ENCODE results near the gene TMEM123.

TMEM123 gene

DNA sequence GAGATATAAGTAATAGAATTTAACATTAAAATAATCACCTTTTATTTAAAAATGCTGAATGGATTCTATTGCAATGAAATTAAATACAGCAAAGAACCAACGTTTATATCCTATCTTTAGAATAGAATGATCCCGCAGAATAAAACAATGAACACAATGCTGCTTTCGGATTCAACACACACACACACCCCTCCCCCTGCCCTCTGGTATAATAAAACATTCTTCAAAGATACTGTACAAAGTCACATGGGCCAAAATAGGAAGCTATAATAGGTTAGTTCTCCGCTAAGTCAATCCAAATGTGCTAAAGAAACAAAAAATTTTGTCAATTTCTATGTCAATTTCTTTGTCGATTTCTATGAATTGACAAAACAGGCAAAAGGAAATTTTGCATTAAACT, 47.1 kb downstream of the TMEM123 start:
- Histone ChIP-seq H3K9ac (ENCODE audit: low read length in 5 of 5) (no peak overlapping the region), H3K9me3 (ENCODE audit: control insufficient read depth in 5 of 5, low read length in 5 of 5) (no peaks in the 10 kb centered on the region), H3K36me3 (ENCODE audit: control insufficient read depth in 5 of 5, insufficient read depth in 5 of 5, low read length in 5 of 5) (peaks cover 15 to 31% (median 22%) of the 10 kb centered on the region in 5 donors), H3K27ac (ENCODE audit: low read depth, low read length) (no peak overlapping the region), H3K27me3 (ENCODE audit: control insufficient read depth in 5 of 5, insufficient read depth in 4 of 5, low read length in 5 of 5) (no peaks in the 10 kb centered on the region), H3K4me3 (ENCODE audit: low read depth in 1 of 5, low read length in 5 of 5) (no peak overlapping the region), H3K4me1 (ENCODE audit: control insufficient read depth in 5 of 5, insufficient read depth in 5 of 5, low read length in 5 of 5) (no peaks in the 10 kb centered on the region)

DNA sequence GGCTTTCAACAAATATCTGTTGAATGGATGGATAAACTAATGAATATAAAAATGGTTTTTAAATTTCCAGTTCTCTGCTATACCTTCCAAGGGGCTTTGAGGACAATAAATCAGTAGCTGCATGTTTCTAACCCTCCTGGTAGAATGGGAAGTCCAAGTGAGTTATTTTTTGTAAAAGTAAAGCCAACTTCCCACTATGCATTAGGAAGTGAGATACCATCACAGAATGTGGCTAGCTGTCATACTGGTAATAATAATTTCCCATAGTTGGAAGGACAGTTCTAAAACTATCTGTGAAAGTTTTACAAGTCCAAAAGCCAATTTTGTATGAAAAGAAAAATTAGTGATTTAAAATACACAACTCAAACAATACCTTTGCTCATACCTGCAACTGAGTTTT, 50.0 kb downstream of the TMEM123 start:
- peaks cover 25 to 47% (median 35%) of the 10 kb centered on the region in 5 donors for H3K36me3 ChIP-seq (ENCODE audit: control insufficient read depth in 5 of 5, insufficient read depth in 5 of 5, low read length in 5 of 5)
- no peak overlapping the region for H3K4me3 ChIP-seq (ENCODE audit: low read depth in 1 of 5, low read length in 5 of 5)
- H3K27ac ChIP-seq (ENCODE audit: low read depth, low read length) = no peak overlapping the region
- H3K9ac ChIP-seq (ENCODE audit: low read length in 5 of 5) = no peak overlapping the region
- no peaks in the 10 kb centered on the region for H3K4me1 ChIP-seq (ENCODE audit: control insufficient read depth in 5 of 5, insufficient read depth in 5 of 5, low read length in 5 of 5)
- H3K9me3 ChIP-seq (ENCODE audit: control insufficient read depth in 5 of 5, low read length in 5 of 5) = no peaks in the 10 kb centered on the region
- H3K27me3 ChIP-seq (ENCODE audit: control insufficient read depth in 5 of 5, insufficient read depth in 4 of 5, low read length in 5 of 5) = no peaks in the 10 kb centered on the region

DNA sequence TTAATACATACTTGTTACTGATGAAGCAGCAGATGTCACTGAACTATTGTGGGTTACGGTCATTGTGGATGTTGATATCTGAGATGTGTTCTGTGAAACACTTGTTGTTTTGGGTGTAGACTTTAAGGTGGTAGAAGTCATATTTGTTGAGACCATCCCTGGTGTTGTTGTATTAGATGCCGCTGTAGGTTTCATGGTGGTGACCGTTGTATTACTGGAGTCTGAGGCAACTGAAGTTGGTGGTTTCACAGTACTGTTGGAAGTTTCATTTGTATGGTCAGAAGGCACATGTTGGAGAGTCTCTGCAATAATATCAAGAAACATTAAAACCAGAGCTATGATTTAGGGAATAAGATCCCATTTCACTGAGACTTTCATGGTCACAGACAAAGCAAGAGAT, 50.7 kb downstream of the TMEM123 start:
- Histone ChIP-seq H3K9ac (ENCODE audit: low read length in 5 of 5) (no peak overlapping the region), H3K27ac (ENCODE audit: low read depth, low read length) (no peak overlapping the region), H3K27me3 (ENCODE audit: control insufficient read depth in 5 of 5, insufficient read depth in 4 of 5, low read length in 5 of 5) (no peaks in the 10 kb centered on the region), H3K36me3 (ENCODE audit: control insufficient read depth in 5 of 5, insufficient read depth in 5 of 5, low read length in 5 of 5) (peaks cover 25 to 50% (median 35%) of the 10 kb centered on the region in 5 donors), H3K9me3 (ENCODE audit: control insufficient read depth in 5 of 5, low read length in 5 of 5) (no peaks in the 10 kb centered on the region), H3K4me3 (ENCODE audit: low read depth in 1 of 5, low read length in 5 of 5) (no peak overlapping the region), H3K4me1 (ENCODE audit: control insufficient read depth in 5 of 5, insufficient read depth in 5 of 5, low read length in 5 of 5) (no peaks in the 10 kb centered on the region)

- Histone ChIP-seq H3K9ac (ENCODE audit: low read length in 5 of 5) (no peak overlapping the region), H3K36me3 (ENCODE audit: control insufficient read depth in 5 of 5, insufficient read depth in 5 of 5, low read length in 5 of 5) (peaks cover 22 to 53% (median 32%) of the 10 kb centered on the region in 5 donors), H3K9me3 (ENCODE audit: control insufficient read depth in 5 of 5, low read length in 5 of 5) (no peaks in the 10 kb centered on the region), H3K27me3 (ENCODE audit: control insufficient read depth in 5 of 5, insufficient read depth in 4 of 5, low read length in 5 of 5) (no peaks in the 10 kb centered on the region), H3K27ac (ENCODE audit: low read depth, low read length) (no peak overlapping the region), H3K4me1 (ENCODE audit: control insufficient read depth in 5 of 5, insufficient read depth in 5 of 5, low read length in 5 of 5) (no peaks in the 10 kb centered on the region), H3K4me3 (ENCODE audit: low read depth in 1 of 5, low read length in 5 of 5) (no peak overlapping the region)
These were observed 52.0 kb downstream of the TMEM123 start for GRCh38 chr11:102400603-102401002.

GRCh38 chr11:102399189-102399588, 53.4 kb downstream of the TMEM123 start:
- Histone ChIP-seq H3K27ac (ENCODE audit: low read depth, low read length) (no peak overlapping the region), H3K9me3 (ENCODE audit: control insufficient read depth in 5 of 5, low read length in 5 of 5) (no peaks in the 10 kb centered on the region), H3K4me1 (ENCODE audit: control insufficient read depth in 5 of 5, insufficient read depth in 5 of 5, low read length in 5 of 5) (no peaks in the 10 kb centered on the region), H3K27me3 (ENCODE audit: control insufficient read depth in 5 of 5, insufficient read depth in 4 of 5, low read length in 5 of 5) (no peaks in the 10 kb centered on the region), H3K36me3 (ENCODE audit: control insufficient read depth in 5 of 5, insufficient read depth in 5 of 5, low read length in 5 of 5) (peaks cover 28 to 58% (median 33%) of the 10 kb centered on the region in 5 donors), H3K9ac (ENCODE audit: low read length in 5 of 5) (no peak overlapping the region), H3K4me3 (ENCODE audit: low read depth in 1 of 5, low read length in 5 of 5) (no peak overlapping the region)

DNA sequence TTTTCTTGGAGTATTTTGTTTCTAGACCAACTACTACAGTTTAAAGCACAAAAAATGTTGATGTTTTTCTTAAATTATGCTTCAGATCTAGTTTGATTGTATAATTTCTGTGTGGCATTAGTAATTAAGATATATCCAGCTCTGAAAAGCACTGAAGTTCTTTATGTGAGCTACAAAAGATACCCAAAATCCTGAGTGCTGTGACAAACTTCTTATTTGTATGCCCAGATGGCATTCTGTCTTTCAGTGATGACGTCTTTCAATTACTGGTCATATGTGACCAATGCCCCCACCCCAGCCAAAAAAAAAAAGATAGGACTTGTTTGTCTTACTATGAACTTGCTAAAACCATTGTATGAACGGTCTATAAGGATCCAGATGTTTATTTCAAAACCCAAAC, 54.3 kb downstream of the TMEM123 start:
- Histone ChIP-seq H3K9ac (ENCODE audit: low read length in 5 of 5) (no peak overlapping the region), H3K4me3 (ENCODE audit: low read depth in 1 of 5, low read length in 5 of 5) (no peak overlapping the region), H3K27me3 (ENCODE audit: control insufficient read depth in 5 of 5, insufficient read depth in 4 of 5, low read length in 5 of 5) (no peaks in the 10 kb centered on the region), H3K36me3 (ENCODE audit: control insufficient read depth in 5 of 5, insufficient read depth in 5 of 5, low read length in 5 of 5) (peaks cover 28 to 67% (median 38%) of the 10 kb centered on the region in 5 donors), H3K4me1 (ENCODE audit: control insufficient read depth in 5 of 5, insufficient read depth in 5 of 5, low read length in 5 of 5) (no peaks in the 10 kb centered on the region), H3K27ac (ENCODE audit: low read depth, low read length) (no peak overlapping the region), H3K9me3 (ENCODE audit: control insufficient read depth in 5 of 5, low read length in 5 of 5) (no peaks in the 10 kb centered on the region)

- H3K9me3 ChIP-seq (ENCODE audit: control insufficient read depth in 5 of 5, low read length in 5 of 5) = no peaks in the 10 kb centered on the region
- H3K9ac ChIP-seq (ENCODE audit: low read length in 5 of 5) = no peak overlapping the region
- no peaks in the 10 kb centered on the region for H3K27me3 ChIP-seq (ENCODE audit: control insufficient read depth in 5 of 5, insufficient read depth in 4 of 5, low read length in 5 of 5)
- no peak overlapping the region for H3K4me3 ChIP-seq (ENCODE audit: low read depth in 1 of 5, low read length in 5 of 5)
- no peaks in the 10 kb centered on the region for H3K4me1 ChIP-seq (ENCODE audit: control insufficient read depth in 5 of 5, insufficient read depth in 5 of 5, low read length in 5 of 5)
- no peak overlapping the region for H3K27ac ChIP-seq (ENCODE audit: low read depth, low read length)
- H3K36me3 ChIP-seq (ENCODE audit: control insufficient read depth in 5 of 5, insufficient read depth in 5 of 5, low read length in 5 of 5) = peaks cover 33 to 65% (median 45%) of the 10 kb centered on the region in 5 donors
These were observed 55.6 kb downstream of the TMEM123 start for GRCh38 chr11:102396708-102397563.

DNA sequence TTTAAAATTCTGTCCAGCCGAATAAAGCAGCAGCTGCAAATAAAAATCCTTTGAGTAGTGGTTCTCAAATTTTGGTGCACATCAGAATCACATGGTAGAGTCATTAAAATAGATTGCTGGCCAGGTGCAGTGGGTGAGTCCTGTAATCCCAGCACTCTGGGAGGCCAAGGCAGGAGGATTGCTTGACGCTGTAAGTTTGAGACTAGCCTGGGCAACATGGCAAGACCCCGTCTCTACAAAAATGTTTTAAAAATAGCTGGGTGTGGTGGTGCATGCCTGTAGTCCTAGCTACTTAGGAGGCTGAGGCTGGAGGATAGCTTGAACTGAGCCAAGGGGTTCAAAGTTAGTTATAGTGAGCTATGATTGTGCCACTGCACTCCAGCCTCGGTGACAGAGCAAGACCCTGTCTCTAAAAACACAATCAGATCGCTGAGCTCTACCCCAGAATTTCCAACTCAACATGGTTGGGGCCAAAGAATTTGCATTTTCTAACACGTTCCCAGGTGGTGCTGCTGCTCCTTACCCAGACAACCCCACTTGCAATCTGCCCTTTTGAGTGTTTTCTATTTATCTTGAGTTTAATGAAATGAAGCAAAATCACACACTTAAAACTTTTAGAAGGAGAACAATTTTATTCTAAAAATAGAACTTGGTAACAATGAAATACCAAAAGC, 56.7 kb downstream of the TMEM123 start:
- H3K27me3 ChIP-seq (ENCODE audit: control insufficient read depth in 5 of 5, insufficient read depth in 4 of 5, low read length in 5 of 5) = no peaks in the 10 kb centered on the region
- no peak overlapping the region for H3K27ac ChIP-seq (ENCODE audit: low read depth, low read length)
- H3K9me3 ChIP-seq (ENCODE audit: control insufficient read depth in 5 of 5, low read length in 5 of 5) = no peaks in the 10 kb centered on the region
- no peaks in the 10 kb centered on the region for H3K4me1 ChIP-seq (ENCODE audit: control insufficient read depth in 5 of 5, insufficient read depth in 5 of 5, low read length in 5 of 5)
- H3K36me3 ChIP-seq (ENCODE audit: control insufficient read depth in 5 of 5, insufficient read depth in 5 of 5, low read length in 5 of 5) = peaks cover 22 to 64% (median 52%) of the 10 kb centered on the region in 5 donors
- H3K9ac ChIP-seq (ENCODE audit: low read length in 5 of 5) = no peak overlapping the region
- H3K4me3 ChIP-seq (ENCODE audit: low read depth in 1 of 5, low read length in 5 of 5) = no peak overlapping the region

- Histone ChIP-seq H3K9me3 (ENCODE audit: control insufficient read depth in 5 of 5, low read length in 5 of 5) (no peaks in the 10 kb centered on the region), H3K36me3 (ENCODE audit: control insufficient read depth in 5 of 5, insufficient read depth in 5 of 5, low read length in 5 of 5) (peaks cover 11 to 59% (median 46%) of the 10 kb centered on the region in 5 donors), H3K9ac (ENCODE audit: low read length in 5 of 5) (no peak overlapping the region), H3K27ac (ENCODE audit: low read depth, low read length) (no peak overlapping the region), H3K4me3 (ENCODE audit: low read depth in 1 of 5, low read length in 5 of 5) (no peak overlapping the region), H3K4me1 (ENCODE audit: control insufficient read depth in 5 of 5, insufficient read depth in 5 of 5, low read length in 5 of 5) (no peaks in the 10 kb centered on the region), H3K27me3 (ENCODE audit: control insufficient read depth in 5 of 5, insufficient read depth in 4 of 5, low read length in 5 of 5) (no peaks in the 10 kb centered on the region)
These were observed 59.3 kb downstream of the TMEM123 start for GRCh38 chr11:102393272-102393730.

- Histone ChIP-seq H3K9me3 (ENCODE audit: control insufficient read depth in 5 of 5, low read length in 5 of 5) (no peaks in the 10 kb centered on the region), H3K4me3 (ENCODE audit: low read depth in 1 of 5, low read length in 5 of 5) (no peak overlapping the region), H3K9ac (ENCODE audit: low read length in 5 of 5) (no peak overlapping the region), H3K4me1 (ENCODE audit: control insufficient read depth in 5 of 5, insufficient read depth in 5 of 5, low read length in 5 of 5) (no peaks in the 10 kb centered on the region), H3K27me3 (ENCODE audit: control insufficient read depth in 5 of 5, insufficient read depth in 4 of 5, low read length in 5 of 5) (no peaks in the 10 kb centered on the region), H3K36me3 (ENCODE audit: control insufficient read depth in 5 of 5, insufficient read depth in 5 of 5, low read length in 5 of 5) (peaks cover 19 to 69% (median 51%) of the 10 kb centered on the region in 5 donors), H3K27ac (ENCODE audit: low read depth, low read length) (no peak overlapping the region)
These were observed 60.9 kb downstream of the TMEM123 start for GRCh38 chr11:102391549-102392237.

Measured in subcutaneous abdominal adipose tissue (tissue), 5 donors.